GM19193 (cell line): ENCODE results near the gene SLC23A2.

ENCODE experiments used
- POLR2A ChIP-seq: IDR thresholded peaks from 4 replicates; pipeline ENCODE4 v1.6.1; 2011; ENCODE audit not compliant: insufficient read depth, insufficient read length; ENCODE audit errors: extremely low read depth

Gene SLC23A2

DNA sequence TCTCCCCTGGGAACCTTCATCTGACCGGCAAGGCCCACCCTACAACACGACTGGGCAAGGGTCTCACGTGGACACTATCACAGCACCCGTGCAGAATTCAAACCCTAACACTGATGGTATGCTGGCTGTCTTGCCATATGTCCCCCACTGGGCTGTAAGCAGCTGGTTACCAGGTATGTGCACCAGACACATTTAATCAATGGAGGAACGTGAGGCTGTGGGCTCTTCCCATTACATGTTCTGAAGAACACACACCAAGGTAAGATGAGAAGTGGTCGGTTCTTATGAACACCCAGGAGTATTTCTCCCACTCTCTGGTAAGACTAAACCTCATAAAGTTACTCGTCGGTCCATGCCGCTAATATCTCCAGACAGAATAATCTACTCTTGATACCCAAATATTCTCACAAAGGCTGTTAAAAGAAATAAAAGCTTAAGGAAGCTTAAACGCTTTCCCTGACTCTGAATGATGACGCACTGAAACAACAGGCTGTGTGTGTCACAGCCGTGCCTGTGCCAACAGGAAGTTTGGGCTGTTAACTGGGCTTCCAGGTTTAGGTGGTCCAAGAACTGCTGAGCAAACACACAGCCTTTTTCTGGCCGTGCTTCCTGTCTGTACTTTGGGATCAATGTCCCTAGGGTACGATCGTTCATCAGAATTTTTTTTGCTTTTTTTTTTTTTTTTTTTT lies 75.3 kb downstream of the SLC23A2 start:
- TF ChIP-seq POLR2A, result no peak

DNA sequence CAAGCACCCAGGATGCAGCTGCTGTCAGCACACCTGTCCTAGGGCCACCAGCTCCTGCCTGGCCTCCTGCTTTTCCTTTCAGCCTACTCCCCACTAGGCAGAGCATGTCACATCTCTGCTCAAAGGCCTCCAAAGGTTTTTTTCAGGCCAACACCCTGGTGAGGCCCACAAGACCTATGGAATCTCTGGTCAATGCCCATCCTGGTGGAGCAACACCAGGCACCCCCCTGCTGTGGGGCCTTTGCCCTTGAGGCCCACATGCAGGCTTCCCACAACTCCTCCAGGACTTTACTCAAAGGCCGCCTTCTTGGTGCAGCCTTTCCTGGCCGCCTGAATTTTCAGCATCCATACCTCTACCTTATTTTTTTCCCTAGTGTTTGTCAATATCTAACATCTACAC lies 76.9 kb downstream of the SLC23A2 start:
- TF ChIP-seq POLR2A, result no peak

DNA sequence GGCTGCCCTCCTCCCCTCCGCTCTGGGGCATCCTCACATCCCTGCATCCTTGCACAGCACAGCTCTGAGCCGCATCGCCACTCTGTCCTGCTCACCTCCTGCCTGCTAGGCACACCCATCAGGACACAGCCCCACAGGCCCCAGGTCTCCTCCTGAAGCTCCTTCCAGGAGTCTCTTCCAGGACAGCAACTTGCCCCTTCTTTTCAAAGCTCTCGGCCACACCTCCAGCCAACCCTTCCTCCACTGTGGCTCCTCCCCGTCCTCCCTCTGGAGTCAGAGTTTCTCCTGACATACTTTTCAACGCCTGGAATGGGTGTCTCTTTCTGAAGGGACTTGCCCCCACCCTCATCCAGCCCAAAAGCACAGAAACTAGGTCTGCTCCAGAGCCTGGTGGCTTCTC lies 77.3 kb downstream of the SLC23A2 start:
- no peak for TF ChIP-seq POLR2A

DNA sequence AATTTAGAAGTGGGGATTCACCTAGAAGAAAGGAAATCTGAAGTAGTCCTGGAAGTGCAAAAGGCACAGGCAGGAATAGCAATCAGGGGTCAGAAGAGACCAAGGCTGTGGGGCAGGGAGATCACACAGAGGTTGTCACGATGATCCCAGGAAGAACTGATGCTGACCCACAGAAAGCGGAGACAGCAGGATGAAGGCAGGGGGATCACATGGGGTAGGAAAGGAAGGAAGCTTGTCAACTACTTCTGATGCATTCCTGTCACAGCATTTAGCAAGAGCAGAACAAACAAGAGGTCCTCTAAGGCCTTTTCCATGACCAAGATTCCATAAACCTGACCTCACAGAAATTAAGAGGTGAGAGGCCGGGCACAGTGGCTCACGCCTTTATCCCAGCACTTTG lies 79.1 kb downstream of the SLC23A2 start:
- TF ChIP-seq POLR2A, result no peak

DNA sequence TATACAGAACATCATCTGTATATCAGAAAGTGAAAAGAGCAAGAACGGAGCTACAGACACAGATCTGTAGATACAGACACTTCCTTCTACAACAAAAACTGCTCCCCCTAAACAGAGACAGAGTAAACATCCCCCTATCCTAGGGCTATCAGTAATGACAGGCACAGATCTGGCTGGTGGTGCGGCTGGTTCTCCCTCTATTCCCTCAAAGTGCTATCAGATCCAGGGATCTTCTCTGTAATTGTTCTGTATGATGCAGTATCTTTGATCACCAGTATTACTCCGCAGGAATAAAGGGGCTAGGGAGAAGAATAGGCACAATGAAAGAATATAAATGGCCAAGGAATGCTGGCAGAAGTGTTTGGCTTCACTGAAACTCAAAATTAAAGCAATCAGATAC lies 80.7 kb downstream of the SLC23A2 start:
- TF ChIP-seq POLR2A, result no peak

DNA sequence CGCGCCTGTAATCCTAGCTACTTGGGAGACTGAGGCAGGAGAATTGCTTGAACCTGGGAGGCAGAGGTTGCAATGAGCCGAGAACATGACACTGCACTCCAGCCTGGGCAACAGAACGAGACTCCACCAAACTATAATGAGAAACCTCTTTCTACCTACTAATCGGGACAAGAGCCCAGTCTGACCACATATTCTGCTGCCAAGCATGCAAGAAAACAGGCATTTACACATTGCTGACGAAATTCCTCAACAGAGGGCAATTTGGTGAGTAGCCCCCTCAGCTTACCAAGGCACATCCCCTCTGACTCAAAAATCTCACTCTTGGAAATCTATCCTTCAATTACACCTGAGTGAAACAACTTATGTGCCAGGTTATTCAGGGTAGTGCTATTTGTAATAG lies 81.2 kb downstream of the SLC23A2 start:
- TF ChIP-seq POLR2A, result no peak

DNA sequence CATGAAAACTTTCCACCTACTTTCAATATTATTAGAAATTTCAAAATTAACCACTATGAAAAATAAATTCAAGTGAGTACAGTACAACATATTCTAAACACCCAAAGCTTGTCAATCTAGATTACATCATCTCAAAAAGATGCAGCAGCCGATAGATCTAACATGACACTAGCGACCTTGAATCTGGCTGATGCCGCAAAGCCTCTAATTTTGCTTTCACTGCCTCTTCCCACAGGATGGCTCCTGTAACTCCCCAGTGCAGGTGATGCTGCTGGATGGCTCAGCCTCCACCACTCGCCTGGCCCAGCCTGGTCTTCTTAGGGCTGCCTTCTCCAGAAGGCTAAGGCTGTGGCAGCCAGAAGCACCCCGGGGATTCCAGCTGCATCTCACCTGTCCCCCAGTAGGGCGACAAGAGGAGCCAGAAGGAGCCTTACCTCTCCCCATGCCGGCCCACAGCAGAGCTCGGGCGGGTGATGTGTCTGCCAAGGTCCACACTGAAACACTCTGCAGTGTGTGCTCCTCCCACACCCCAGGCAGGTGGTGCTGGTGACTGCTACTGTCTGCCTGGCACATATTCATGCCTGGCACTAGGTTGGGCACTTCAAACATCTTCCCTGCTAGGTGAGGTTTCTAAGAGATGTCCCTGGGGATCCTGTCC lies 82.1 kb downstream of the SLC23A2 start:
- no peak for TF ChIP-seq POLR2A

DNA sequence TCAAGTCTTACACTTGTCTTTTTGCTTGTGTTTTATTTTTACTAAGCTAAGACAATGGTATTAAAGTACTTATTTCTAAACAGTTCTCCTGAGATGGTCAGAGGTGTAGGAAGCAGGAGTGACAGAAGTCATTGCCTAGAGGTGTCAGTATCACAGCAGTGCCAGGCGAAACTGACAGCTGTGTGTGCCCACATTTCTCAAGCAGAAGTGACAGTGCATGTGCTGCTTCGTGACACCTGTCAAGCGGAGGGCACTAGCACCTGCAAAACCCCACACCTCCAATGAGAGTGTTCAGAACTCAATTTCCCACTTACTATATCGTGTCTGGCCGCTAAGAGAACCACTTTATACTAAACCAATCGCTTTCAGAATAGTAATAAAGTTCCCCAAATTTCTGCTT lies 82.8 kb downstream of the SLC23A2 start:
- TF ChIP-seq POLR2A, result no peak

DNA sequence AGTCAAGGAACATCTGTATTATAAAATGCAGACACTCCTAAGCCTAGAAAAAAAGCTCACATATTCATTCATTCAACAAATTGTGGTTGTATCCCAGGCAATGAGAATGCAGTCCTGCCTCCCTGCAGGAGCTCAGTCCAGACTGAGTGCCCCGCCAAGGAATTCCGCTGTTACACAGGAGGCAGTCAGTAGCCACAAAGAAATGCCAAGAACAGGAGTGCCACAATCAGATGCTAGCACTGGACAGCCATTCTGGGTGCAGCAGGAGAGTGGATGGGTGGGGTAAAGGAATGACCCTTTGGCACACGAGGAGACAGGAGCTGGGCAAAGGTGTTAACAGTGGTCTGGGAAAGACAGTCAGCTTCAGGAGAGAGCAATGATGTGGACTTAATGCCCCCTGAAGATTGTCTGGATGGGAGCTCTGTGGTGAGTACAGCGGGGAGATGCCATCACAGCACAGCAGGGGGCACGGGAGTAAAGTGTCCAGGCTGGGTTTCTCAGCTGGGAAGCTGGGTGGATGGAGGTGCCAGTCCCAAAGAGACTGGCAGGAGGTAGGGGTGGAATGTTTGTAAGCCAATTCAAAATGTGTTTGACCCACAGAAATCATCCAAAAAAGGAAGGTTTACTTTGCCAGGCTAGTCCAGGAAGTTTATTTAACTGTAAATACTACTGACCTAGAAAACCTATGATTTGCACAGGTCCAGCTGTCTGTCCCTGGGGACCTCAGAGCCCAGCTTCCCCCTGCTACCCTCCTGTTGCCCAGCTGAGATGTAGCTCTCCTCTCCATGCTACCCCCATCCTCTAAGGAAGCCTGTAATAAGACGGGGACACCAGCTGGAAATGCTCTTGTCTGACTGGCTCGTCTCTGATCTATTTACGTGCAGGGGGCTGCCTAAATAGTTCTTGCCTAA lies 84.1 kb downstream of the SLC23A2 start:
- TF ChIP-seq POLR2A, result no peak

DNA sequence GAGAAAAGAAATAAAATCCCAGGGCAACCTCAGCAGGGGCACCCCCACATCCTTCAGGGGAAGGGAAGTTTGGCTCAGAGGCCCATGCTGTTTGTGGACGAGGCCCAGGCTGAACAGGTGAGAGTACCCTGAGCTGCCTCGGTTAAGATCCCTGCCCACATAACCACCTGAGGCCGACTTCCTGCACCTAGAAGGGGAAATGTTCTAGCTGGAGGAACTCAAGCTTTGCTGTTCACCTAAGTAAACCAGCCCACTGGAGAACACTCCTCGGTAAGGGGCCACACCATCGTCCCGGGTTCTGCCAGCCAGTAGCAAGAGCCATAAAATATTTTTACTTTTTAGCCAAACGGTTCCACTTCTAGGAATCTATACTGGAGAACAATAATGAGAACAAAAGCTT lies 88.2 kb downstream of the SLC23A2 start:
- no peak for TF ChIP-seq POLR2A

DNA sequence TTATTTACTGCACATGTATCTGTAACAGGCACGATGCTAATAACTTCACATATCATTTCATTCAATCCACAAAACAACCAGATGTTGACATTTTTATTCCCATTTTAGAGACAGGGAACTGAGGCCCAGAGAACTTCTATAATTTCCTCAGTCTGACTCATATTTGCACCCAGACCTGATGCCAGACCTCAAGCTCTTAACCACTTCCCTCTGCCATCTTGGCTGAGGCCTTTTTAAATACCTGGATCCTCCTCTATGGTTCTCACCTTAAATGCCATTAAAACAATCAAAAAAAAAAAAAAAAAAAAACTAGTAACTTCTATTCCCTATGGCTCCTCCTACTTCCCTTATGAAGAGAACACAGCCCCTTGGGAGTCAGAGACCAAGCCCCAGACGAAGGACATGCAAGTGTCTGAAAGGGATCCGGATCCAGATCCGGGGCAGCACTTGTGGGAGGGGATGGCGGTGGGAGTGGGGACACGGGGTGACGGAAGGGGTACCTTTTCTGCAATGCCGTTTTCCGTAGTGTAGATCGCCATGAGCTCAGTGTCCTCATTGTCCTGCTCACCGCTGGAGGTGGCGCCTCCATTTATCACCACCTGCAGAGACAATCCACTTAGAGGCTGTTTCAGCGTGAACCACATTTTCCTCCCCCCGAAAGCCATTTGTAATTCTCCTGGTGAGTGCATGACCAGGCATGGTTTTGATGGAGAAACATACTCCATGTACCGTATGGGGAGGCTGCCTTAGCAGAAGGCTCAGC lies 88.7 kb downstream of the SLC23A2 start:
- TF ChIP-seq POLR2A, result no peak

DNA sequence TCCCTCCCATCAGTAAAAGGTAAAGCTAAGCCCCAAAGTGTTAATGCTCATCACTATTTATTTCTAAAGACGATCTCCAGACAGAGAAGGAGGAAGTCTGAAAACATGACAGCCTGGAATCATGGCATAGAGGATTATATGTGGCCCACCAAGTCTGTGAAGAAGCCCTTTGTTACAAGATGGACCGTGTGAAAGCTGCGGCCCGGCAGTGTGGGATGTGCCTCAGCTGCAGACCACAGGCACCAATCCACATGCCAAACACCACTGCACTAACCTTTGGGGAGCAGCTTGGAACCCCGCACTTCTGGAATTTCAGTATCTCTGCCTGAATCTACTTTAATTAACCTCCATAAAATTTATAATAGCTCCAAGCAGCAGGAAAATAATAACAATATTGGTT lies 90.4 kb downstream of the SLC23A2 start:
- no peak for TF ChIP-seq POLR2A

DNA sequence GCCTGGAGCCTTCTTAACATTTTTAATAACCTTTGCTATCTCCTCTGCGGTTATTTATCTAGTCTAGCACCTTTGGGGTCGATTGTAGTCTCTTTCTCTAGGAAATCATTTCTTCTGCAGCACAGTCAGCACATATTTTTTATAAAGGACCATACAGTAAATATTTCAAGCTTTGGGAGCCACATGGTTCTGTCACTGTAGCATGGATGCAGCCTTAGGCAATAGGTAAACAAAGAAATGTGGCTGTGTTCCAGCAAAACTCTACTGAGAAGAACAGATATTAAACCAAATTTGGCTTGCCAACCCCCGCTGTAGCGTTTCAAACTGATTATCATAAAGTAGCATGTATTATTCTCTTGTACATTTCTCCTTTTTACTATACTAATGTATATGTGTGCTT lies 95.7 kb downstream of the SLC23A2 start:
- TF ChIP-seq POLR2A, result no peak

DNA sequence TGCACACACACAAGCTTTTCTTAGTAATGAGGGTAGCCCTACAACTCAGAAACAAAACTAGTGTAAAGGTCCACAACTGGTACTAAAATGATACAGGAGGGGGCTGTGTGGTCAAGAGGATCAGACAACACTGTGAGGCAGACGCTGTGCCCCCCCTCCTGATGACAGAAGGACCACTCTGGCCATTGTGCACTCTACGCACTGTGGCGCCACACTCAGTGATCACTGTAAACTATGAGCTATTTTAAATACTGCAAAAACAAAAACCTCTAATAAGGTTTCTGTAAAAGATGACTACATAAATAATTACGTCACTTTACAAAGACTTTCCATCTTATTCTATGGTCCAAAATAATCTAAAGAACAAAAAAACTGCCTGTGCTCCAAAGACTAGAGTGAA lies 96.1 kb downstream of the SLC23A2 start:
- no peak for TF ChIP-seq POLR2A
